Measurements from ENCODE around the gene DTX3.
"Not testable (repeated sequence)": the region's sequence is repeated elsewhere in the genome, so short reads cannot be mapped to it uniquely, and the experiment has no call there.

DNA sequence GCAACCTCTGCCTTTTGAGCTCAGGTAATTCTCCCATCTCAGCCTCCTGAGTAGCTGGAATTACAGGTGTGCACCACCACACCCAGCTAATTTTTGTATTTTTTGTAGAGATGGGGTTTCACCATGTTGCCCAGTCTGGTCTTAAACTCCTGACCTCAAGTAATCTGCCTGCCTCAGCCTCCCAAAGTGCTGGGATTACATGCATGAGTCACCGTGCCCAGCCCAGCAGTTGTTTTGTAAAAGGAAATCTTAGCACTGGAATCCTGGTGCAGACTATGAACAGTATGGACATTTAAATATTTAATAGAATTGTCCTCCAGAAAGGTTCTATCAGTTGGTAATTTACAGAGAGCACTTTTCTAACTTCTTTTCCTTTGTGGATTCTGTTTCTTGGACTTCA, 43.5 kb upstream of the DTX3 start:
- TF ChIP-seq, protein P1, sequence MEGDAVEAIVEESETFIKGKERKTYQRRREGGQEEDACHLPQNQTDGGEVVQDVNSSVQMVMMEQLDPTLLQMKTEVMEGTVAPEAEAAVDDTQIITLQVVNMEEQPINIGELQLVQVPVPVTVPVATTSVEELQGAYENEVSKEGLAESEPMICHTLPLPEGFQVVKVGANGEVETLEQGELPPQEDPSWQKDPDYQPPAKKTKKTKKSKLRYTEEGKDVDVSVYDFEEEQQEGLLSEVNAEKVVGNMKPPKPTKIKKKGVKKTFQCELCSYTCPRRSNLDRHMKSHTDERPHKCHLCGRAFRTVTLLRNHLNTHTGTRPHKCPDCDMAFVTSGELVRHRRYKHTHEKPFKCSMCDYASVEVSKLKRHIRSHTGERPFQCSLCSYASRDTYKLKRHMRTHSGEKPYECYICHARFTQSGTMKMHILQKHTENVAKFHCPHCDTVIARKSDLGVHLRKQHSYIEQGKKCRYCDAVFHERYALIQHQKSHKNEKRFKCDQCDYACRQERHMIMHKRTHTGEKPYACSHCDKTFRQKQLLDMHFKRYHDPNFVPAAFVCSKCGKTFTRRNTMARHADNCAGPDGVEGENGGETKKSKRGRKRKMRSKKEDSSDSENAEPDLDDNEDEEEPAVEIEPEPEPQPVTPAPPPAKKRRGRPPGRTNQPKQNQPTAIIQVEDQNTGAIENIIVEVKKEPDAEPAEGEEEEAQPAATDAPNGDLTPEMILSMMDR (IDR thresholded peaks at IDR 0.05), result not testable (repeated sequence)
- not testable (repeated sequence) for TF ChIP-seq POLR2A (IDR thresholded peaks at IDR 0.05)
